Measurements from ENCODE around the gene ADIRF.

DNA sequence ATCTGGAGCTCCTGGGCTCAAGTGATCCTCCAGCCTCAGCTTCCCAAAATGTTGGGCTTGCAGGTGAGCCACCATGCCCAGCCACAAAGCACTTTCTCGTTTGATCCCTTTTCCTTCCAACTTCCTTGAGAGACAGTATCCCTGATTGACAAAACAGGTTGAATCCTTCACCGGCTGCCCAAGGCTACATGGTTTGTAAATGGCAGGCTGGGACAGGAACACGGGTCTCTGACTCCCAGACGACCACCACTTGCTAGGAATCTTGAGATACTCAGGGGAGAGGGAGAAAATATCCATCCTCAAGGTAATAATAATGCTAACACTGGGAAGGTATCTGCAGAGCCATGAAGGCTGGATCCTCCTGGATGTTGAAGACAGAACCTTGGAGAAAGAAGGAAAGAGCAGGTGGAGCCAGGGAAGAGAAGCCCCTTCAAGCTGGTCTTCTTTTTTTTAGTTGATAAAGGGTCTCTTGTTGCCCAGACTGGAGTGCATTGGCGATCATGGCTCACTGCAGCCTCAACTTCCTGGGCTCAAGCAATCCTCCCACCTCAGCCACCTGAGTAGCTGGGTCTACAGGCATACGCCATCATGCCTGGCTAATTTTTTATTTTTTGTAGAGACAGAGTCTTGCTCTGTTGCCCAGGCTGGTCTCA is 30.7 kb upstream of the ADIRF start:
- no peak for TF ChIP-seq CTCF (IDR thresholded peaks at IDR 0.05)
- no peak for TF ChIP-seq POLR2A (IDR thresholded peaks at IDR 0.05)
